SK-N-SH (cell line): ENCODE measurements around the gene PSMA6.

Experiments used
- CHD2 ChIP-seq: fragments of 150-350 bp; IDR thresholded peaks from 2 replicates; pipeline ENCODE4 v1.6.1; 2018; ENCODE audit warnings: low read length; ENCODE audit not compliant: partially characterized antibody
- CTCF ChIP-seq: fragments of 200-600 bp; sonication (generic); IDR thresholded peaks from 2 replicates; pipeline ENCODE4 v1.6.1; 2017; ENCODE audit warnings: antibody characterized with exemption, mild to moderate bottlenecking, moderate library complexity
- EZH2phosphoT487 ChIP-seq: fragments of 200-600 bp; sonication (generic); IDR thresholded peaks from 2 replicates; pipeline ENCODE4 v1.6.1; 2017; ENCODE audit warnings: low read depth, mixed run types, mild to moderate bottlenecking, antibody characterized with exemption, moderate library complexity, borderline replicate concordance
- FOSL2 ChIP-seq: IDR thresholded peaks from 2 replicates; pipeline ENCODE4 v1.4.0; 2012; ENCODE audit warnings: low read depth, mild to moderate bottlenecking, moderate library complexity, borderline replicate concordance
- IRF3 ChIP-seq: fragments of 150-350 bp; IDR thresholded peaks from 2 replicates; pipeline ENCODE4 v1.6.1; 2016; ENCODE audit warnings: mild to moderate bottlenecking, low read depth, low read length
- JUND ChIP-seq: IDR thresholded peaks from 2 replicates; pipeline ENCODE4 v1.4.0; 2012
- NRF1 ChIP-seq: IDR thresholded peaks from 2 replicates; pipeline ENCODE4 v1.6.1; 2012; ENCODE audit warnings: low read depth, mild to moderate bottlenecking, low read length
- PBX3 ChIP-seq: IDR thresholded peaks from 2 replicates; pipeline ENCODE4; 2012
- REST ChIP-seq: IDR thresholded peaks from 2 replicates; pipeline ENCODE4 v1.6.1; 2012; ENCODE audit warnings: mild to moderate bottlenecking, low read depth, low read length, moderate library complexity
- SMC3 ChIP-seq: IDR thresholded peaks from 2 replicates; pipeline ENCODE4 v1.6.1; 2012; ENCODE audit warnings: low read depth, low read length, improper control_type of control experiment
- TAF1 ChIP-seq: IDR thresholded peaks from 2 replicates; pipeline ENCODE4 v1.6.1; 2012; ENCODE audit warnings: low read depth, mild to moderate bottlenecking, low read length, moderate library complexity, borderline replicate concordance

GRCh38 chr14:35333264-35333730 lies 41.1 kb downstream of the PSMA6 start:
- TF ChIP-seq CTCF (no peak), REST (no peak), TAF1 (no peak), FOSL2 (no peak), SMC3 (no peak), IRF3 (no peak), PBX3 (no peak), JUND (no peak), CHD2 (no peak), EZH2phosphoT487 (no peak), NRF1 (no peak)
